Hepatocyte (in vitro differentiated cells): Measurements from ENCODE around the gene CEP112. TPM values are rescaled to one million over a fixed set of nuclear protein-coding genes. Genes with fewer than 3 reads are reported as not detected.

Source experiments
- DNase-seq: peaks from one replicate; pipeline ENCODE4 v3.0.0-alpha.2; 2016; ENCODE audit warnings: low spot score
- H2AFZ ChIP-seq: fragments of 200-600 bp; sonication (generic); 2 replicates; pipeline ENCODE4 v1.6.0; 2016; ENCODE audit warnings: antibody characterized with exemption, mild to moderate bottlenecking
- H3K27ac ChIP-seq: fragments of 200-600 bp; sonication (generic); 2 replicates; pipeline ENCODE4 v1.5.1; 2016; ENCODE audit warnings: mild to moderate bottlenecking
- H3K27me3 ChIP-seq: fragments of 200-600 bp; sonication (generic); 2 replicates; pipeline ENCODE4 v1.6.1; 2016
- H3K36me3 ChIP-seq: fragments of 200-600 bp; sonication (generic); replicated peaks from 2 replicates; pipeline ENCODE4 v1.5.1; 2016; ENCODE audit warnings: low read depth; ENCODE audit not compliant: insufficient read depth
- H3K4me1 ChIP-seq: fragments of 200-600 bp; sonication (generic); 2 replicates; pipeline ENCODE4 v1.5.1; 2016; ENCODE audit warnings: mild to moderate bottlenecking, moderate library complexity; ENCODE audit not compliant: insufficient read depth
- H3K4me2 ChIP-seq: fragments of 200-600 bp; sonication (generic); 2 replicates; pipeline ENCODE4 v1.6.0; 2016
- H3K4me3 ChIP-seq: fragments of 200-600 bp; sonication (generic); 2 replicates; pipeline ENCODE4 v1.5.1; 2016; ENCODE audit warnings: mild to moderate bottlenecking
- H3K79me2 ChIP-seq: fragments of 200-600 bp; sonication (generic); 2 replicates; pipeline ENCODE4 v1.6.0; 2017; ENCODE audit warnings: mild to moderate bottlenecking
- H3K9me2 ChIP-seq: fragments of 200-600 bp; sonication (generic); replicated peaks from 2 replicates; pipeline ENCODE4 v1.6.0; 2017; ENCODE audit warnings: mild to moderate bottlenecking; ENCODE audit not compliant: insufficient read depth
- H3K9me3 ChIP-seq: fragments of 200-600 bp; sonication (generic); 2 replicates; pipeline ENCODE4 v1.5.1; 2016; ENCODE audit warnings: low read depth, mild to moderate bottlenecking
- H4K20me1 ChIP-seq: fragments of 200-600 bp; sonication (generic); 2 replicates; pipeline ENCODE4 v1.6.0; 2016; ENCODE audit warnings: mild to moderate bottlenecking; ENCODE audit not compliant: insufficient read depth, poor library complexity, severe bottlenecking
- CTCF ChIP-seq: fragments of 200-600 bp; sonication (generic); IDR thresholded peaks from 2 replicates; pipeline ENCODE4 v1.5.1; 2016; ENCODE audit warnings: antibody characterized with exemption, mild to moderate bottlenecking; ENCODE audit not compliant: poor library complexity
- EZH2 ChIP-seq: fragments of 200-600 bp; sonication (generic); IDR thresholded peaks from 2 replicates; pipeline ENCODE4 v1.6.1; 2016; ENCODE audit warnings: antibody characterized with exemption, mild to moderate bottlenecking, borderline replicate concordance
- EZH2phosphoT487 ChIP-seq: fragments of 200-600 bp; sonication (generic); IDR thresholded peaks from one replicate; pipeline ENCODE4 v1.6.1; 2018; ENCODE audit warnings: antibody characterized with exemption, mild to moderate bottlenecking, low read depth, moderate library complexity; ENCODE audit not compliant: unreplicated experiment, severe bottlenecking
- WGBS: methylation state at CpG from one replicate; pipeline ENCODE4 v1.1.6; 2016; ENCODE audit warnings: low lambda C conversion rate; ENCODE audit errors: missing lambda C conversion rate; 5-methylcytosine and 5-hydroxymethylcytosine counted together
- polyA plus RNA-seq: library from polyadenylated mRNA; unstranded; fragments of >200 nt; fragmentation: Nextera tagmentation; extraction: Ambion mirVana; gene quantifications from 2 replicates; pipeline ENCODE4 v1.2.1, GENCODE V29; 2016
- total RNA-seq: library from RNA; depleted of rRNA; stranded (reverse); fragments of >200 nt; gene quantifications from 2 replicates; pipeline ENCODE4 v1.2.3, GENCODE V29; 2014

The CEP112 gene
- total and polyA plus RNA-seq, 2 experiments from 2014 or later, result 7.1 to 9.7 TPM

- no peaks in the 10 kb centered on the region for H3K36me3 ChIP-seq
- H3K79me2 ChIP-seq, result no peaks in the 10 kb centered on the region
- H4K20me1 ChIP-seq, result no peaks in the 10 kb centered on the region
- no peaks in the 10 kb centered on the region for H3K9me3 ChIP-seq
- H3K4me3 ChIP-seq, result no peak overlapping the region
- no peaks in the 10 kb centered on the region for H3K4me1 ChIP-seq
- WGBS, result 80% methylated on average over 1 of the region's 1 CpG
- H3K9me2 ChIP-seq, result no peaks in the 10 kb centered on the region
- no peak for TF ChIP-seq CTCF
- TF ChIP-seq EZH2, result no peak
- TF ChIP-seq EZH2phosphoT487, result no peak
- DNase-seq, result no peak
- no peak overlapping the region for H3K27ac ChIP-seq
- no peak overlapping the region for H3K4me2 ChIP-seq
- H2AFZ ChIP-seq, result no peak overlapping the region
- no peaks in the 10 kb centered on the region for H3K27me3 ChIP-seq
These were observed 16.0 kb downstream of the CEP112 start for GRCh38 chr17:66175892-66176291.

- TF ChIP-seq EZH2phosphoT487 (no peak), EZH2 (no peak), CTCF (no peak)
- Histone ChIP-seq H3K36me3 (no peaks in the 10 kb centered on the region), H4K20me1 (no peaks in the 10 kb centered on the region), H3K9me3 (no peaks in the 10 kb centered on the region), H3K79me2 (no peaks in the 10 kb centered on the region), H2AFZ (no peak overlapping the region), H3K4me1 (no peaks in the 10 kb centered on the region), H3K4me2 (no peak overlapping the region), H3K9me2 (no peaks in the 10 kb centered on the region), H3K4me3 (no peak overlapping the region), H3K27ac (no peak overlapping the region), H3K27me3 (no peaks in the 10 kb centered on the region)
- 67% methylated on average over 2 of the region's 2 CpGs for WGBS
- DNase-seq, result no peak
These were observed 19.2 kb downstream of the CEP112 start for GRCh38 chr17:66172691-66173223.

- H3K9me3 ChIP-seq, result no peaks in the 10 kb centered on the region
- no peaks in the 10 kb centered on the region for H3K79me2 ChIP-seq
- TF ChIP-seq EZH2 (no peak), CTCF (no peak), EZH2phosphoT487 (no peak)
- no peaks in the 10 kb centered on the region for H3K4me1 ChIP-seq
- H3K4me2 ChIP-seq, result no peak overlapping the region
- 68% methylated on average over 5 of the region's 5 CpGs for WGBS
- H3K27ac ChIP-seq, result no peak overlapping the region
- H3K9me2 ChIP-seq, result no peaks in the 10 kb centered on the region
- no peaks in the 10 kb centered on the region for H3K36me3 ChIP-seq
- H2AFZ ChIP-seq, result no peak overlapping the region
- no peak for DNase-seq
- no peaks in the 10 kb centered on the region for H3K27me3 ChIP-seq
- no peak overlapping the region for H3K4me3 ChIP-seq
- H4K20me1 ChIP-seq, result no peaks in the 10 kb centered on the region
These were observed 19.8 kb downstream of the CEP112 start for GRCh38 chr17:66172144-66172543.

GRCh38 chr17:66171692-66172091 is 20.2 kb downstream of the CEP112 start:
- no peak overlapping the region for H3K27ac ChIP-seq
- no peak for TF ChIP-seq CTCF
- no peaks in the 10 kb centered on the region for H3K4me1 ChIP-seq
- H3K4me3 ChIP-seq, result no peak overlapping the region
- H3K9me2 ChIP-seq, result no peaks in the 10 kb centered on the region
- H3K9me3 ChIP-seq, result no peaks in the 10 kb centered on the region
- H4K20me1 ChIP-seq, result no peaks in the 10 kb centered on the region
- H2AFZ ChIP-seq, result no peak overlapping the region
- no peaks in the 10 kb centered on the region for H3K36me3 ChIP-seq
- no peaks in the 10 kb centered on the region for H3K27me3 ChIP-seq
- H3K79me2 ChIP-seq, result no peaks in the 10 kb centered on the region
- no peak overlapping the region for H3K4me2 ChIP-seq
- WGBS, result 63% methylated on average over 3 of the region's 3 CpGs
- DNase-seq, result no peak
